K562 (cell line): ENCODE measurements around the gene PI4KA. TPM values are rescaled to one million over a fixed set of nuclear protein-coding genes. Genes with fewer than 3 reads are reported as not detected.

Source experiments
- CHD2 ChIP-seq: IDR thresholded peaks from 2 replicates; pipeline ENCODE4 v1.6.1; 2011; ENCODE audit warnings: low read depth, low read length
- CTCFL ChIP-seq: IDR thresholded peaks from 2 replicates; pipeline ENCODE4 v1.6.1; 2011; ENCODE audit warnings: borderline replicate concordance, low read depth, mild to moderate bottlenecking, moderate library complexity, low read length; ENCODE audit not compliant: insufficient read depth, poor library complexity, severe bottlenecking
- JUND ChIP-seq, 2 experiments: IDR thresholded peaks; 2 replicates in 1 of 2; 3 replicates in 1 of 2; pipeline ENCODE4 v1.6.1; 2011; ENCODE audit warnings: borderline replicate concordance in 2 of 2, low read depth in 2 of 2, low read length in 2 of 2, improper control_type of control experiment in 1 of 2, missing biosample characterization in 1 of 2, missing genetic modification characterization in 1 of 2, missing genetic modification reagents in 1 of 2
- RCOR1 ChIP-seq, 2 experiments: IDR thresholded peaks; 2 replicates each; pipeline ENCODE4 v1.6.1; 2012; ENCODE audit warnings: low read depth in 2 of 2, low read length in 2 of 2, borderline replicate concordance in 1 of 2, improper control_type of control experiment in 1 of 2
- RUNX1 ChIP-seq: sonication (generic); IDR thresholded peaks from 2 replicates; pipeline ENCODE4 v1.6.1; 2016; ENCODE audit warnings: antibody characterized with exemption, low read depth
- SIX5 ChIP-seq, 2 experiments: IDR thresholded peaks; 2 replicates each; pipeline ENCODE4 v1.6.1; 2011; ENCODE audit warnings: low read length in 2 of 2, borderline replicate concordance in 1 of 2, low read depth in 1 of 2, mild to moderate bottlenecking in 1 of 2, moderate library complexity in 1 of 2; ENCODE audit not compliant: insufficient read depth in 1 of 2
- ZKSCAN8 ChIP-seq: fragments of 200-800 bp; sonication (Bioruptor generic); IDR thresholded peaks from 2 replicates; pipeline ENCODE4 v1.6.1; 2016; ENCODE audit warnings: missing genetic modification characterization, missing compliant biosample characterization
- polyA plus RNA-seq, 8 experiments: library from polyadenylated mRNA; depleted of rRNA in 4 of 8; stranded (reverse) in 5 of 8; unstranded in 3 of 8; fragments of >200 nt; fragmentation: Nextera tagmentation in 2 of 8; fragmentation: Illumina TruSeq in 1 of 8; extraction: Ambion mirVana in 2 of 8; extraction: Trizol in 1 of 8; gene quantifications; 2 replicates each; pipeline versions ENCODE4 v1.2.1 to v1.2.3, GENCODE V29; 2011 to 2014; ENCODE audit warnings: inconsistent platforms in 1 of 8, missing spikeins in 1 of 8
- total RNA-seq, 7 experiments: library from RNA; depleted of rRNA in 6 of 7; stranded (reverse); fragments of >200 nt in 6 of 7; fragmentation: Illumina TruSeq in 2 of 7; extraction: Trizol in 2 of 7; gene quantifications; 2 replicates each; pipeline versions ENCODE4 v1.2.1 to v1.2.3, GENCODE V29; 2011 to 2021; ENCODE audit warnings: low replicate concordance in 1 of 7
- TF ChIP-seq, protein P1 (sequence below): fragments of 250-450 bp; sonication (Bioruptor Pico); IDR thresholded peaks from 2 replicates; pipeline ENCODE4 v1.4.0; 2020

The PI4KA gene
- total and polyA plus RNA-seq, 9 of the 15 experiments (the other 6 are each of a cell fraction or from before 2014, with no cell fraction given), result 7.3 to 187 (median 84.7) TPM

DNA sequence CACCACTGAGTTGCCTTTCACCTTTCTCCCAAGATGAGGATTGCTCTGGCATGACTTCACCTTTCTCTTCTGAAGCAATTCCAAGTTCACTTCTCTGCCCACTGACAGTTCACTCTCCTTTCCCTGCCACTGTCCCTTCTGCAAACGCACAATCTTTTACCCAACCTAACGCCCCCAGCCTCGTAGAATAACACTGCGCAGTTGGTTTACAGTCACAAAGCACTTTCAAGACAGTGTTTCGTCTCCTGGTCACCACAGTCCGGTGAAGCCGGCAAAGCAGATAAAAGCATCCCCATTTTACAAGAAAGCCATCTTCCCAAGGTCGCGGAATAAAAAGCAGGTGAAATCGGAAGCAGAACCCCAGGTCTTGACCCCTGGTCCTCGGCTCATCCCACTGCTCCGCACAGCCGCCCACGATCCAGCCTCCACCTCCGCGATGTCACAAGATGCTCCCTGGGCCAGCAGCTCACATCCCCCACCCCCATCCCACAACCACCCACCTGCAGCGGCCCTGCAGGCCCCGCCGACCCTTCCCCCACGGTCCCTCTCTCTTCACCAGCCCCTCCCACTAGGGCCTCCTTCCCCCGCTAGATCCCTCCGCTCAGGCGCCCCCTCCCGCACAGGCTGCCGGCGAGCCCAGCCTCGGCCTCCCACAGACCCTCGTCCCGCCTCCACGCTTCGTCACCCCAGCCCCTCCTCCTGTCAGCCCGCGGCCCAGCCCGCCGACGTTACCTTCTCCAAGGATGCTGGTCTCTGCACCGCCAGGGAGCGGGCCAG is 585 bp downstream of the PI4KA start (continued):
- no peak for TF ChIP-seq RUNX1
- TF ChIP-seq SIX5 (IDR thresholded peaks at IDR 0.05; ENCODE audit: borderline replicate concordance in 1 of 2, insufficient read depth in 1 of 2, low read depth in 1 of 2, low read length in 2 of 2), result no peak
- TF ChIP-seq, protein P1, sequence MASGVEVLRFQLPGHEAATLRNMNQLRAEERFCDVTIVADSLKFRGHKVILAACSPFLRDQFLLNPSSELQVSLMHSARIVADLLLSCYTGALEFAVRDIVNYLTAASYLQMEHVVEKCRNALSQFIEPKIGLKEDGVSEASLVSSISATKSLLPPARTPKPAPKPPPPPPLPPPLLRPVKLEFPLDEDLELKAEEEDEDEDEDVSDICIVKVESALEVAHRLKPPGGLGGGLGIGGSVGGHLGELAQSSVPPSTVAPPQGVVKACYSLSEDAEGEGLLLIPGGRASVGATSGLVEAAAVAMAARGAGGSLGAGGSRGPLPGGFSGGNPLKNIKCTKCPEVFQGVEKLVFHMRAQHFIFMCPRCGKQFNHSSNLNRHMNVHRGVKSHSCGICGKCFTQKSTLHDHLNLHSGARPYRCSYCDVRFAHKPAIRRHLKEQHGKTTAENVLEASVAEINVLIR (CRISPR knock-in tag), result no peak
- peak; percentile 48; the same call in 1 of the 2 replicates for TF ChIP-seq JUND (IDR thresholded peaks at IDR 0.05; ENCODE audit: borderline replicate concordance, low read depth, low read length)
- no peak for TF ChIP-seq JUND (tag; IDR thresholded peaks at IDR 0.05; ENCODE audit: borderline replicate concordance, low read depth, low read length)
- TF ChIP-seq CHD2, result peak; percentile 76
- no peak for TF ChIP-seq CTCFL
- TF ChIP-seq RCOR1 (IDR thresholded peaks at IDR 0.05; ENCODE audit: borderline replicate concordance in 1 of 2, low read depth in 2 of 2, low read length in 2 of 2), result peak in 1 of 2 experiments; percentile 61; a peak in 1 of 4 replicates
- no peak for TF ChIP-seq ZKSCAN8 (CRISPR knock-in tag)
